ENCODE data around the gene EXOC3.

Gene EXOC3

GRCh38 chr5:454936-455335, 12.0 kb downstream of the EXOC3 start:
- TF ChIP-seq POLR2A (IDR thresholded peaks at IDR 0.05; ENCODE audit: low read depth, low read length) (no peak), TAF1 (IDR thresholded peaks at IDR 0.05; ENCODE audit: borderline replicate concordance, low read depth, low read length) (no peak), POLR2AphosphoS5 (IDR thresholded peaks at IDR 0.05; ENCODE audit: low read depth, low read length) (no peak)
- DNase-seq (ENCODE audit: insufficient read length) (no peak), FAIRE-seq (no peak)

- FAIRE-seq (no peak), DNase-seq (ENCODE audit: insufficient read length) (no peak)
- TF ChIP-seq TAF1 (IDR thresholded peaks at IDR 0.05; ENCODE audit: borderline replicate concordance, low read depth, low read length) (no peak), POLR2AphosphoS5 (IDR thresholded peaks at IDR 0.05; ENCODE audit: low read depth, low read length) (no peak), POLR2A (IDR thresholded peaks at IDR 0.05; ENCODE audit: low read depth, low read length) (no peak)
Observed at GRCh38 chr5:455806-456205, 12.8 kb downstream of the EXOC3 start.

- no peak for DNase-seq (ENCODE audit: insufficient read length)
- no peak for FAIRE-seq
- no peak for TF ChIP-seq TAF1 (IDR thresholded peaks at IDR 0.05; ENCODE audit: borderline replicate concordance, low read depth, low read length)
Observed at GRCh38 chr5:456351-457194, 13.6 kb downstream of the EXOC3 start.

- FAIRE-seq = no peak
- TF ChIP-seq POLR2A (IDR thresholded peaks at IDR 0.05; ENCODE audit: low read depth, low read length) = no peak
- DNase-seq (ENCODE audit: insufficient read length) = no peak
Observed at GRCh38 chr5:457195-457961, 14.4 kb downstream of the EXOC3 start.

- TF ChIP-seq POLR2A (IDR thresholded peaks at IDR 0.05; ENCODE audit: low read depth, low read length) (no peak), TAF1 (IDR thresholded peaks at IDR 0.05; ENCODE audit: borderline replicate concordance, low read depth, low read length) (no peak), POLR2AphosphoS5 (IDR thresholded peaks at IDR 0.05; ENCODE audit: low read depth, low read length) (no peak)
- DNase-seq (ENCODE audit: insufficient read length) (no peak), FAIRE-seq (no peak)
Observed at GRCh38 chr5:458547-459353, 15.8 kb downstream of the EXOC3 start.

- FAIRE-seq (no peak), DNase-seq (ENCODE audit: insufficient read length) (no peak)
- no peak for TF ChIP-seq TAF1 (IDR thresholded peaks at IDR 0.05; ENCODE audit: borderline replicate concordance, low read depth, low read length)
- no peak for TF ChIP-seq POLR2AphosphoS5 (IDR thresholded peaks at IDR 0.05; ENCODE audit: low read depth, low read length)
- TF ChIP-seq POLR2A (IDR thresholded peaks at IDR 0.05; ENCODE audit: low read depth, low read length) = no peak
Observed at GRCh38 chr5:459562-460272, 16.7 kb downstream of the EXOC3 start.

GRCh38 chr5:460273-460625, 17.3 kb downstream of the EXOC3 start:
- FAIRE-seq (no peak), DNase-seq (ENCODE audit: insufficient read length) (no peak)
- TF ChIP-seq POLR2A (IDR thresholded peaks at IDR 0.05; ENCODE audit: low read depth, low read length) (no peak), TAF1 (IDR thresholded peaks at IDR 0.05; ENCODE audit: borderline replicate concordance, low read depth, low read length) (no peak), POLR2AphosphoS5 (IDR thresholded peaks at IDR 0.05; ENCODE audit: low read depth, low read length) (no peak)

GRCh38 chr5:462051-462481, 19.1 kb downstream of the EXOC3 start:
- DNase-seq (ENCODE audit: insufficient read length) (no peak), FAIRE-seq (no peak)
- TF ChIP-seq POLR2AphosphoS5 (IDR thresholded peaks at IDR 0.05; ENCODE audit: low read depth, low read length) = no peak
- no peak for TF ChIP-seq POLR2A (IDR thresholded peaks at IDR 0.05; ENCODE audit: low read depth, low read length)
- no peak for TF ChIP-seq TAF1 (IDR thresholded peaks at IDR 0.05; ENCODE audit: borderline replicate concordance, low read depth, low read length)

GRCh38 chr5:463301-463700, 20.3 kb downstream of the EXOC3 start:
- no peak for FAIRE-seq
- TF ChIP-seq POLR2A (IDR thresholded peaks at IDR 0.05; ENCODE audit: low read depth, low read length) (no peak), TAF1 (IDR thresholded peaks at IDR 0.05; ENCODE audit: borderline replicate concordance, low read depth, low read length) (no peak), POLR2AphosphoS5 (IDR thresholded peaks at IDR 0.05; ENCODE audit: low read depth, low read length) (no peak)
- DNase-seq (ENCODE audit: insufficient read length) = no peak

- FAIRE-seq (peak; percentile 84), DNase-seq (ENCODE audit: insufficient read length) (no peak)
- TF ChIP-seq POLR2AphosphoS5 (IDR thresholded peaks at IDR 0.05; ENCODE audit: low read depth, low read length) (0 out of 2 replicates have a peak, but pooled peaks have one; percentile 38), TAF1 (IDR thresholded peaks at IDR 0.05; ENCODE audit: borderline replicate concordance, low read depth, low read length) (no peak)
Observed at GRCh38 chr5:463952-464351, 21.0 kb downstream of the EXOC3 start.

GRCh38 chr5:464446-464842, 21.5 kb downstream of the EXOC3 start:
- TF ChIP-seq TAF1 (IDR thresholded peaks at IDR 0.05; ENCODE audit: borderline replicate concordance, low read depth, low read length) = no peak
- no peak for TF ChIP-seq POLR2AphosphoS5 (IDR thresholded peaks at IDR 0.05; ENCODE audit: low read depth, low read length)
- no peak for TF ChIP-seq POLR2A (IDR thresholded peaks at IDR 0.05; ENCODE audit: low read depth, low read length)
- no peak for DNase-seq (ENCODE audit: insufficient read length)
- no peak for FAIRE-seq
